Choroid plexus epithelial cell (primary cell): ENCODE measurements around the gene PEAK3.
A peak's percentile ranks its signal among the peaks of the same experiment; 100 is the strongest.

ENCODE experiments used
- DNase-seq: peaks from one replicate; pipeline ENCODE4 v3.0.0-alpha.2; 2010; ENCODE audit warnings: low read depth
- H3K4me3 ChIP-seq: 2 replicates; pipeline ENCODE4 v1.5.1; 2011; ENCODE audit warnings: low read depth, mild to moderate bottlenecking, control low read depth, low read length, moderate library complexity
- TF ChIP-seq, protein P1 (sequence below): conservative IDR thresholded peaks from 2 replicates; pipeline ENCODE4 v1.5.1; 2011; ENCODE audit warnings: low read depth, mild to moderate bottlenecking, control low read depth, inconsistent platforms, low read length, moderate library complexity

The PEAK3 gene

DNA sequence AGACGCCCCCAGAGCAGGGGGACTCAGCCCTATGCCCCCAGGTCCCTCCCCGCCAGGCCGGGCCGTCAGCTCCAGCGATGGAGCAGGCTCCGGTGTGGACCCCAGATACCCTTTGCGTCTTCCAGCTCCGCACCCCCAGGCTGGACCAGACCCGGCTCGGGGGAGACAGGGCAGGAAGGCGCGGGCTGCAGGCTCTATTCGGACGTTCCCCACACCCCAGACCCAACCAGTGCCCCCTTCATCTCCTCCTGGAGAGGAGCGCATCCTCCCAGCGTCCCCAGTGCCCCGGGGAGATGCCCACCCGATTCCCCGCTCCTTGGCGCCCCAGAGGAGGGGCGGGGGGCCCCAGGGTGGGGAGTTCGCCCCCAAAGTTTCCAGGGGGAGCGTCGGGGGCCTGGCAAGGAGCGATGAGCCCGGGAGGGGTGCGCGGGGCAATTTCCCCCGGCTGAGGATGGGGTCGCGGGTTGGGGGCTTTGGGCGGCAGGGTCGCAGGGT, 25.6 kb upstream of the PEAK3 start:
- TF ChIP-seq, protein P1, sequence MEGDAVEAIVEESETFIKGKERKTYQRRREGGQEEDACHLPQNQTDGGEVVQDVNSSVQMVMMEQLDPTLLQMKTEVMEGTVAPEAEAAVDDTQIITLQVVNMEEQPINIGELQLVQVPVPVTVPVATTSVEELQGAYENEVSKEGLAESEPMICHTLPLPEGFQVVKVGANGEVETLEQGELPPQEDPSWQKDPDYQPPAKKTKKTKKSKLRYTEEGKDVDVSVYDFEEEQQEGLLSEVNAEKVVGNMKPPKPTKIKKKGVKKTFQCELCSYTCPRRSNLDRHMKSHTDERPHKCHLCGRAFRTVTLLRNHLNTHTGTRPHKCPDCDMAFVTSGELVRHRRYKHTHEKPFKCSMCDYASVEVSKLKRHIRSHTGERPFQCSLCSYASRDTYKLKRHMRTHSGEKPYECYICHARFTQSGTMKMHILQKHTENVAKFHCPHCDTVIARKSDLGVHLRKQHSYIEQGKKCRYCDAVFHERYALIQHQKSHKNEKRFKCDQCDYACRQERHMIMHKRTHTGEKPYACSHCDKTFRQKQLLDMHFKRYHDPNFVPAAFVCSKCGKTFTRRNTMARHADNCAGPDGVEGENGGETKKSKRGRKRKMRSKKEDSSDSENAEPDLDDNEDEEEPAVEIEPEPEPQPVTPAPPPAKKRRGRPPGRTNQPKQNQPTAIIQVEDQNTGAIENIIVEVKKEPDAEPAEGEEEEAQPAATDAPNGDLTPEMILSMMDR = no peak
- no peak for DNase-seq
- no peak overlapping the region for H3K4me3 ChIP-seq

DNA sequence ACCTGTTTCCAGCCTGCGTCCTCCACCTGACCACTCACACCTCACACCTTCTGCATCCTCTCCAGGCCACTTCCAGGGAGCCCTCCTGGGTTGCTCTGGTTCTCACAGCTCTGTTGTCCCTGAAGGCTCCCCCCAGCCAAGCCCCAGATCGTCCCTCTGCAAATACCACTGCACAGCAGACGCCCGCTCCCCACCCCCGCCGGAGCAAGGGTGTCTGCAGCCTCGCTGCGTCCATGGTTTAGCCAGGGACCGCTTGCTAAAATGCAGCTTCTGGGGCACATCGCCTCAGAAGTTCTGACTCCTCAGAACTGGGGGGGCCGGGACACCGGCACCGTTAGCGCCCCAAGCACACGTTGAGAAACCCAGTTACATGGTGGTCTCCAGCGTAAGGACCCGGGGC, 25.0 kb upstream of the PEAK3 start:
- DNase-seq = no peak
- TF ChIP-seq, protein P1 = no peak
- no peak overlapping the region for H3K4me3 ChIP-seq

- DNase-seq = no peak
- H3K4me3 ChIP-seq = no peak overlapping the region
- TF ChIP-seq, protein P1 = no peak
Measured at GRCh38 chr19:2306281-2306806, 24.4 kb upstream of the PEAK3 start.

- TF ChIP-seq, protein P1 = no peak
- DNase-seq = no peak
Measured at GRCh38 chr19:2305452-2306280, 23.7 kb upstream of the PEAK3 start.

DNA sequence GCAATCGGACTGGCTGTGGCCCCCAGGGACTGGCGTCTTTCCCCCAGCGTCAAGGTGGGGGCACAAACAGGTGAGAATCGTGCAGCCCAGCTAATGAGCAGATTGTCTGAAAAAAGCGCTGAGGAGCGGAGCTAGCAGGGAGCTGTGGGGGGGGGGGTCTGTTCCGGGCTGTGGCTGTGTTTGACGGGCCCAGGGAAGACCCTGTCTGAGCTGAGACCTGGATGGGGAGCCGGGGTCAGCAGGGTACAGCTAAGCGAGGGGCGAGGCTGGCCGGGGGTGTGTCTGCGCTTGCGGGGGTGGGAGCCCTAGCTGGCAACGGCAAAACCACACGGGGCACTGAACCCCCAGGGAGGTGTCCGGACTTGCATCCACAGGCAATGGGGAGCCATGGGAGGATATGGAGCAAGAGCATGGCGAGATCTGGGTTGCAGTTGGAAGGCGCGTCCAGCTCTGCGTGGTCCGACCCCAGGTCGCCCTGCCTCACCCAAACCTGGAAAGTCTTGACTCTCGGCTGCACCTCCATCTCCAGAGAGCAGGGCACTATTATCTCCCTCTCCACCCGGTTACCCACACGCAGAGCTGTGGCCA, 21.3 kb upstream of the PEAK3 start:
- no peak for DNase-seq
- no peak overlapping the region for H3K4me3 ChIP-seq
- TF ChIP-seq, protein P1 = no peak

More at GRCh38 chr19:2305452-2306280, 23.7 kb upstream of the PEAK3 start:
- H3K4me3 ChIP-seq = no peak overlapping the region

DNA sequence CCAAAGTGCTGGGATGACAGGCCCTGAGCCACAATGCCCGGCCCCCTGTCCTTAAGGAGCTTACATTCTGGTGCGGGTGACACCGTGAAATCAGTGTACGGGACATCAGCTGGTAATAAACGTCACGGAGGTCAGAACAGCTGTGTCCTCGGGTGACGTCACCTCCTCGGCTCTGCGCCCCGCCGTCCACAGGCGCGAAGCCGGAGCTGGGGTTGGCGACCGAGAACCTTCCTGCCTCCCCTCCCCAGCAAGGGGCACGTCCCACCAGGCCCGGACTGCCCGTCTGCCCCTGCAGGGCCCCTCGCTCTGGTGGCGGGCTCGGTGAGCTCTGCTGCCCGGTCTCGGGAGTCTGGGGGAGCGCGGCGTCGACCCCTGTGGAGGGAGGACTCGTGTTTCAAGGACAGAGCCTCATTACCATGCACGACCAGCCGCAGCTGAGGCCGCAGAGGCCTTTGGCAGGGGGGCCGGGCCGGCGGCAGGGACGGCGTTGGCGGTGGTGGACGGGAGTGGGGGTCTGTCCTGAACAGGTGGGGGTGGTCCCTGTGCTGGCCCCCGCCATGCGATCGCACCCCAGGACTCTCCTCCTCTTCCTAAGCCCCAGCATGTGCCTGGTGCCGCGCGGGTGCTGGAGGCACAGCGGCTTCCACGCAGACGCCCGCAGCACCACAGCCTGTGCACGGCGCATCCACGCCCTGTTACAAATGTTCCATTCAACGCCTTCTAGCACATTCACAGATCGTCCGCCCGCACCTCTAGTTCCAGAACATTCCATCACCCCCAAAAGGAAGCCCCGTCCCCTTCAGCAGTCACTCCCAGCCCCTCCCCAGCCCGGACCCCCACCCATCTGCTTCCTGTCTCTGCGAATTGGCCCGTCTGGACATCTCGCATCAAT, 20.6 kb upstream of the PEAK3 start:
- no peak overlapping the region for H3K4me3 ChIP-seq
- peak; percentile 64 for DNase-seq
- TF ChIP-seq, protein P1 = no peak
